MM.1S (cell line): ENCODE data around the gene BMPER.

Experiments
- DNase-seq: peaks from one replicate; pipeline ENCODE4 v3.0.0-alpha.2; 2015
- H2AFZ ChIP-seq: fragments of 300-600 bp; sonication (generic); 2 replicates; pipeline ENCODE4 v1.6.0; 2016; ENCODE audit warnings: antibody characterized with exemption, low read length
- H3F3A ChIP-seq: fragments of 300-600 bp; sonication (generic); 2 replicates; pipeline ENCODE4 v1.6.1; 2016; ENCODE audit warnings: mild to moderate bottlenecking, antibody characterized with exemption, low read length, moderate library complexity, mixed read lengths; ENCODE audit not compliant: insufficient read depth
- H3K27ac ChIP-seq: fragments of 300-600 bp; sonication (generic); 2 replicates; pipeline ENCODE4 v1.5.1; 2016; ENCODE audit warnings: mild to moderate bottlenecking, low read length
- H3K27me3 ChIP-seq: fragments of 300-600 bp; sonication (generic); replicated peaks from 2 replicates; pipeline ENCODE4 v1.6.0; 2016; ENCODE audit warnings: low read length; ENCODE audit not compliant: insufficient read depth
- H3K36me3 ChIP-seq: fragments of 300-600 bp; sonication (generic); replicated peaks from 2 replicates; pipeline ENCODE4 v1.6.1; 2016; ENCODE audit warnings: mild to moderate bottlenecking, low read length, mixed read lengths; ENCODE audit not compliant: insufficient read depth
- H3K4me1 ChIP-seq: fragments of 300-600 bp; sonication (generic); 2 replicates; pipeline ENCODE4 v1.6.1; 2016; ENCODE audit warnings: low read length, mixed read lengths
- H3K4me2 ChIP-seq: fragments of 300-600 bp; sonication (generic); 2 replicates; pipeline ENCODE4 v1.6.0; 2016; ENCODE audit warnings: low read depth, low read length
- H3K4me3 ChIP-seq: fragments of 300-600 bp; sonication (generic); 2 replicates; pipeline ENCODE4 v1.5.1; 2016; ENCODE audit warnings: low read length, mixed read lengths
- H3K79me2 ChIP-seq: fragments of 300-600 bp; sonication (generic); 2 replicates; pipeline ENCODE4 v1.6.1; 2016; ENCODE audit warnings: mixed run types, low read length, mixed read lengths
- H3K9ac ChIP-seq: fragments of 300-600 bp; sonication (generic); 2 replicates; pipeline ENCODE4 v1.6.1; 2016; ENCODE audit warnings: low read length, mixed read lengths
- H3K9me2 ChIP-seq: fragments of 300-600 bp; sonication (generic); replicated peaks from 2 replicates; pipeline ENCODE4 v1.6.1; 2016; ENCODE audit warnings: mild to moderate bottlenecking, low read length, mixed read lengths; ENCODE audit not compliant: insufficient read depth
- H3K9me3 ChIP-seq: fragments of 300-600 bp; sonication (generic); replicated peaks from 2 replicates; pipeline ENCODE4 v1.6.1; 2016; ENCODE audit warnings: mild to moderate bottlenecking, low read length, mixed read lengths; ENCODE audit not compliant: insufficient read depth
- H4K20me1 ChIP-seq: fragments of 300-600 bp; sonication (generic); 2 replicates; pipeline ENCODE4 v1.6.1; 2016; ENCODE audit warnings: mild to moderate bottlenecking, low read length, moderate library complexity, mixed read lengths; ENCODE audit not compliant: insufficient read depth
- EZH2 ChIP-seq: fragments of 300-600 bp; sonication (generic); optimal IDR thresholded peaks from 2 replicates; pipeline ENCODE3; 2017; ENCODE audit warnings: low read depth, mild to moderate bottlenecking, antibody characterized with exemption, low read length, mixed read lengths
- EZH2phosphoT487 ChIP-seq: fragments of 300-600 bp; sonication (generic); IDR thresholded peaks from 2 replicates; pipeline ENCODE4 v1.6.1; 2018; ENCODE audit warnings: antibody characterized with exemption, low read length
- TF ChIP-seq, protein P1 (sequence below): fragments of 300-600 bp; sonication (generic); IDR thresholded peaks from 2 replicates; pipeline ENCODE4 v1.5.1; 2016; ENCODE audit warnings: antibody characterized with exemption, low read length, mixed read lengths

The BMPER gene

DNA sequence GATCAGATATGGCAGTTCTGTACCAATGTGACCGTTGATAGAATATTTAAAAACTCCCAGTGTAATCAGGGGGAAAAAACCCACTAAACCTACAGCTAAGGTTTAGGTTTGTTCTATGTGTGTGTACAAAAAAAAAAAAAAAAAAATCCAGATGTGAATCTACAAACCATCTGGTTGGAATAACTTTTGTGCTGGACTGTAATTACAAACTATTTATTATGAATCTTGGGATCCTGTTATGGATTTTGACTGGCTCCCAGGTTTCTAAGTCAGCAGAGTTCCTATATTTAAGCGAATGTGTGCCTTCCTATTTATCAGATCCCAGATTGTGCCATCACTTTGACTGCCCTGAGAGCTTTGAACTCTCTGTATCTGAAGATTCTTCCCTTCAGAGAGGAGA, 29.1 kb downstream of the BMPER start:
- Histone ChIP-seq H3K4me3 (no peak overlapping the region), H3K9me2 (no peaks in the 10 kb centered on the region), H3K9ac (no peak overlapping the region), H3K36me3 (no peaks in the 10 kb centered on the region), H3K4me2 (no peak overlapping the region), H2AFZ (no peak overlapping the region), H3K27ac (no peak overlapping the region), H3K79me2 (no peaks in the 10 kb centered on the region), H3K27me3 (no peaks in the 10 kb centered on the region), H4K20me1 (no peaks in the 10 kb centered on the region), H3F3A (no peaks in the 10 kb centered on the region), H3K9me3 (no peaks in the 10 kb centered on the region), H3K4me1 (no peaks in the 10 kb centered on the region)
- TF ChIP-seq, protein P1, sequence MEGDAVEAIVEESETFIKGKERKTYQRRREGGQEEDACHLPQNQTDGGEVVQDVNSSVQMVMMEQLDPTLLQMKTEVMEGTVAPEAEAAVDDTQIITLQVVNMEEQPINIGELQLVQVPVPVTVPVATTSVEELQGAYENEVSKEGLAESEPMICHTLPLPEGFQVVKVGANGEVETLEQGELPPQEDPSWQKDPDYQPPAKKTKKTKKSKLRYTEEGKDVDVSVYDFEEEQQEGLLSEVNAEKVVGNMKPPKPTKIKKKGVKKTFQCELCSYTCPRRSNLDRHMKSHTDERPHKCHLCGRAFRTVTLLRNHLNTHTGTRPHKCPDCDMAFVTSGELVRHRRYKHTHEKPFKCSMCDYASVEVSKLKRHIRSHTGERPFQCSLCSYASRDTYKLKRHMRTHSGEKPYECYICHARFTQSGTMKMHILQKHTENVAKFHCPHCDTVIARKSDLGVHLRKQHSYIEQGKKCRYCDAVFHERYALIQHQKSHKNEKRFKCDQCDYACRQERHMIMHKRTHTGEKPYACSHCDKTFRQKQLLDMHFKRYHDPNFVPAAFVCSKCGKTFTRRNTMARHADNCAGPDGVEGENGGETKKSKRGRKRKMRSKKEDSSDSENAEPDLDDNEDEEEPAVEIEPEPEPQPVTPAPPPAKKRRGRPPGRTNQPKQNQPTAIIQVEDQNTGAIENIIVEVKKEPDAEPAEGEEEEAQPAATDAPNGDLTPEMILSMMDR, result no peak
- TF ChIP-seq EZH2 (no peak), EZH2phosphoT487 (no peak)
- DNase-seq, result no peak

DNA sequence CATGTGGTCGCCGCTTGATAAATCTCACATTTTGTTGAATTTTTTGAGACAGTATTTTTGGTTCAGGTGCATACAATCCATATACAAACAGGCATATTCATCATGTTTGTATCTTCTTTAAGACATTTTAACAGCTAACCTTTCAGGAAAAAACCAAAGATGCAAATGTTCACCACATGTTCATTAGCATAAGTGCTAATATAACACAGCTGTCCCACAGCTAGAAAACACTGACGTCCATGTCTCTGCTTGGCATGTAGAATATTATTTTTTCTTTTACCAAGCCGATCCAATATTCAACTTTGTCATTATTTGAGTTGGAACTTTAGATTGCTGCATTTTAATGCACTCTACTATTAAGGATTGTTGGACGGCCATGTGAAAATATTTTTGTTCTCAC, 31.2 kb downstream of the BMPER start:
- no peak for DNase-seq

GRCh38 chr7:33937871-33938270, 32.5 kb downstream of the BMPER start:
- Histone ChIP-seq H3K4me3 (no peak overlapping the region), H2AFZ (no peak overlapping the region), H3K9me2 (no peaks in the 10 kb centered on the region), H3K27ac (no peak overlapping the region), H3K36me3 (no peaks in the 10 kb centered on the region), H3K9ac (no peak overlapping the region), H3K79me2 (no peaks in the 10 kb centered on the region), H3K9me3 (no peaks in the 10 kb centered on the region), H4K20me1 (no peaks in the 10 kb centered on the region), H3K4me1 (no peaks in the 10 kb centered on the region), H3F3A (no peaks in the 10 kb centered on the region), H3K4me2 (no peak overlapping the region), H3K27me3 (no peaks in the 10 kb centered on the region)
- DNase-seq, result no peak
- TF ChIP-seq EZH2 (no peak), EZH2phosphoT487 (no peak)
- TF ChIP-seq, protein P1, result no peak

More for the DNA sequence above, 31.2 kb downstream of the BMPER start:
- TF ChIP-seq, protein P1, result no peak
- TF ChIP-seq EZH2 (no peak), EZH2phosphoT487 (no peak)
- Histone ChIP-seq H2AFZ (no peak overlapping the region), H3K4me3 (no peak overlapping the region), H3K79me2 (no peaks in the 10 kb centered on the region), H3K4me2 (no peak overlapping the region), H3K9ac (no peak overlapping the region), H3K4me1 (no peaks in the 10 kb centered on the region), H3F3A (no peaks in the 10 kb centered on the region), H3K36me3 (no peaks in the 10 kb centered on the region), H3K9me2 (no peaks in the 10 kb centered on the region), H3K27ac (no peak overlapping the region), H4K20me1 (no peaks in the 10 kb centered on the region), H3K9me3 (no peaks in the 10 kb centered on the region), H3K27me3 (no peaks in the 10 kb centered on the region)

- TF ChIP-seq EZH2 (no peak), EZH2phosphoT487 (no peak)
- TF ChIP-seq, protein P1, result no peak
- Histone ChIP-seq H3K36me3 (no peaks in the 10 kb centered on the region), H3K4me3 (no peak overlapping the region), H3K9me2 (no peaks in the 10 kb centered on the region), H3K9me3 (no peaks in the 10 kb centered on the region), H3K27me3 (no peaks in the 10 kb centered on the region), H4K20me1 (no peaks in the 10 kb centered on the region), H2AFZ (no peak overlapping the region), H3K9ac (no peak overlapping the region), H3K4me2 (no peak overlapping the region), H3K4me1 (no peaks in the 10 kb centered on the region), H3K27ac (no peak overlapping the region), H3F3A (no peaks in the 10 kb centered on the region), H3K79me2 (no peaks in the 10 kb centered on the region)
- DNase-seq, result no peak
These were observed 33.8 kb downstream of the BMPER start for GRCh38 chr7:33939121-33939520.
